Glutamatergic neuron (in vitro differentiated cells): ENCODE measurements around the gene ICAM5. TPM values are rescaled to one million over a fixed set of nuclear protein-coding genes. Genes with fewer than 3 reads are reported as not detected.

Experiments used
- DNase-seq: peaks from one replicate; pipeline ENCODE4 v3.0.0; 2022
- H3K27ac Mint-ChIP-seq: one replicate; pipeline ENCODE4 v1.8.0; 2020; ENCODE audit warnings: mild to moderate bottlenecking, mixed read lengths, inconsistent platforms; ENCODE audit not compliant: unreplicated experiment
- H3K27me3 Mint-ChIP-seq: one replicate; pipeline ENCODE4 v1.8.0; 2020; ENCODE audit warnings: mild to moderate bottlenecking, moderate library complexity, mixed read lengths, inconsistent platforms; ENCODE audit not compliant: unreplicated experiment
- H3K36me3 Mint-ChIP-seq: one replicate; pipeline ENCODE4 v1.8.0; 2020; ENCODE audit warnings: mild to moderate bottlenecking, mixed read lengths, inconsistent platforms; ENCODE audit not compliant: unreplicated experiment
- H3K4me1 Mint-ChIP-seq: one replicate; pipeline ENCODE4 v1.8.0; 2020; ENCODE audit warnings: mild to moderate bottlenecking, low read depth, mixed read lengths, inconsistent platforms; ENCODE audit not compliant: unreplicated experiment
- H3K4me3 Mint-ChIP-seq: one replicate; pipeline ENCODE4 v1.8.0; 2020; ENCODE audit warnings: mild to moderate bottlenecking, mixed read lengths, inconsistent platforms; ENCODE audit not compliant: unreplicated experiment
- H3K9me3 Mint-ChIP-seq: one replicate; pipeline ENCODE4 v1.8.0; 2020; ENCODE audit warnings: mild to moderate bottlenecking, moderate library complexity, mixed read lengths, inconsistent platforms; ENCODE audit not compliant: unreplicated experiment
- total RNA-seq: library from RNA; stranded (reverse); fragmentation: NEBNext Ultra II Directional; extraction: Animal tissue kit (Norgen Biotek cat#: 25700); gene quantifications from one replicate; pipeline ENCODE4 v1.2.1, GENCODE V29; 2021; ENCODE audit not compliant: unreplicated experiment
- TF ChIP-seq, protein P1 (sequence below): fragments of 200-600 bp; sonication (generic); IDR thresholded peaks from one replicate; pipeline ENCODE4 v1.5.0; 2021; ENCODE audit not compliant: partially characterized antibody, unreplicated experiment

Gene ICAM5
- total RNA-seq, 1 donor from 2014 or later: 3.6 TPM

DNA sequence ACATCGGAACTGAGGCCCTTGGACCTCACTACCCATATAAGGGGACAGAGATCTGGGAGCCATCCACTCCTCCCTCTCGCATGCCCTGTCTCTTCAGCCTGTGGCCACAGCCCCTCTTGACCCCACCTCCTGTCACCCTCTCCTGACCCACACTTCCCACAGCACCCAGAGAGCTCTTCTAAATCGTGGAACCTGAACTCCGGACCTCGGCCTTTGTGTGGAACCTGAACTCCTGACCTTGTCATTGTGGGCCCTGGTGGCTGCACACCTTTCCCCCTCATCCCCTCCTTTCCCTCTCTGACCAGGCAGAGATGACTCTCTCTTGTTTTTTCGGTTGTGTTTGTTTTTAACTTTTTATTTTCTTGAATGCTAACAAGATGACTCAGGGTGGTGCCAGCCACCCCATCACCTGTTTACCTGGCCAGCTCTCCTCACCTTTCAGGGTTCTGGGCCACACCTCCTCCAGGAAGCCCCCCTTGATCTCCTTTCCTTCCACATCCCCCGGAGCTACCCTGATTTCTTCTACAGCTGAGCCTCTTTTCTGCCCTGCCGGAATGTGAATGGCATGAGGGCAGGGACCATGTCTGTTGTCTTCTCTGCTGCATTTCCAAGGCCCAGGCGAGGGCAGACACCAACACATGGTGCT, 32.7 kb upstream of the ICAM5 start:
- Mint-ChIP-seq H3K27me3 (peaks cover 3% of the 10 kb centered on the region), H3K4me1 (no peaks in the 10 kb centered on the region), H3K9me3 (no peaks in the 10 kb centered on the region), H3K36me3 (peaks cover 12% of the 10 kb centered on the region), H3K4me3 (no peak overlapping the region), H3K27ac (no peak overlapping the region)
- no peak for DNase-seq
- TF ChIP-seq, protein P1, sequence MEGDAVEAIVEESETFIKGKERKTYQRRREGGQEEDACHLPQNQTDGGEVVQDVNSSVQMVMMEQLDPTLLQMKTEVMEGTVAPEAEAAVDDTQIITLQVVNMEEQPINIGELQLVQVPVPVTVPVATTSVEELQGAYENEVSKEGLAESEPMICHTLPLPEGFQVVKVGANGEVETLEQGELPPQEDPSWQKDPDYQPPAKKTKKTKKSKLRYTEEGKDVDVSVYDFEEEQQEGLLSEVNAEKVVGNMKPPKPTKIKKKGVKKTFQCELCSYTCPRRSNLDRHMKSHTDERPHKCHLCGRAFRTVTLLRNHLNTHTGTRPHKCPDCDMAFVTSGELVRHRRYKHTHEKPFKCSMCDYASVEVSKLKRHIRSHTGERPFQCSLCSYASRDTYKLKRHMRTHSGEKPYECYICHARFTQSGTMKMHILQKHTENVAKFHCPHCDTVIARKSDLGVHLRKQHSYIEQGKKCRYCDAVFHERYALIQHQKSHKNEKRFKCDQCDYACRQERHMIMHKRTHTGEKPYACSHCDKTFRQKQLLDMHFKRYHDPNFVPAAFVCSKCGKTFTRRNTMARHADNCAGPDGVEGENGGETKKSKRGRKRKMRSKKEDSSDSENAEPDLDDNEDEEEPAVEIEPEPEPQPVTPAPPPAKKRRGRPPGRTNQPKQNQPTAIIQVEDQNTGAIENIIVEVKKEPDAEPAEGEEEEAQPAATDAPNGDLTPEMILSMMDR: no peak

DNA sequence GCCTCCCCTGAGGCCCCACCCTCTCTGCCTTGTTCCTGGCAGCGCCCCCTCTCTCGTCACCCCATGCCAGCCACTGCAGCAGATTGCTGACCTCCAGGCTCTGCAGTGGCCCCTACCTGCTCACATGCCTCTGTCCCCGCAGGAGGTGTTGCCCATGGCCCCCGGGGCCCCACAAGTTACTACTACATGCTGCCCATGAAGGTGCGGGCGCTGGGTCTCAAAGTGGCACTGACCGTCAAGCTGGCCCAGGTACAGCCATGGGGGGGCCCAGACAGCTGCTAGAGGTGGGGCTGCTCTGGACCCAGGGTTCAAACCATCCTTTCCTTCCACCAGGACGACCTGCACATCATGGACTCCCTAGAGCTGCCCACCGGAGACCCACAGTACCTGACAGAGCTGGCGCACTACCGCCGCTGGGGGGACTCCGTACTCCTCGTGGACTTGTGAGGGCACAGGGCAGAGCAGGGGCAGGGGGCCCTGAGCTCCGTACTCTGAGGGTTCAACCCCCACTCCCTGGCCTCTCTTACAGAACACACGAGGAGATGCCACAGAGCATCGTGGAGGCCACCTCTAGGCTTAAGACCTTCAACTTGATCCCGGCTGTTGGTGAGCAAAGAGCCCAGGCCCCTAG, 31.6 kb upstream of the ICAM5 start:
- no peak overlapping the region for H3K27ac Mint-ChIP-seq
- H3K9me3 Mint-ChIP-seq: no peaks in the 10 kb centered on the region
- H3K36me3 Mint-ChIP-seq: peaks cover 12% of the 10 kb centered on the region
- H3K4me1 Mint-ChIP-seq: no peaks in the 10 kb centered on the region
- H3K4me3 Mint-ChIP-seq: no peak overlapping the region
- peaks cover 5% of the 10 kb centered on the region for H3K27me3 Mint-ChIP-seq
- DNase-seq: no peak
- TF ChIP-seq, protein P1: no peak

DNA sequence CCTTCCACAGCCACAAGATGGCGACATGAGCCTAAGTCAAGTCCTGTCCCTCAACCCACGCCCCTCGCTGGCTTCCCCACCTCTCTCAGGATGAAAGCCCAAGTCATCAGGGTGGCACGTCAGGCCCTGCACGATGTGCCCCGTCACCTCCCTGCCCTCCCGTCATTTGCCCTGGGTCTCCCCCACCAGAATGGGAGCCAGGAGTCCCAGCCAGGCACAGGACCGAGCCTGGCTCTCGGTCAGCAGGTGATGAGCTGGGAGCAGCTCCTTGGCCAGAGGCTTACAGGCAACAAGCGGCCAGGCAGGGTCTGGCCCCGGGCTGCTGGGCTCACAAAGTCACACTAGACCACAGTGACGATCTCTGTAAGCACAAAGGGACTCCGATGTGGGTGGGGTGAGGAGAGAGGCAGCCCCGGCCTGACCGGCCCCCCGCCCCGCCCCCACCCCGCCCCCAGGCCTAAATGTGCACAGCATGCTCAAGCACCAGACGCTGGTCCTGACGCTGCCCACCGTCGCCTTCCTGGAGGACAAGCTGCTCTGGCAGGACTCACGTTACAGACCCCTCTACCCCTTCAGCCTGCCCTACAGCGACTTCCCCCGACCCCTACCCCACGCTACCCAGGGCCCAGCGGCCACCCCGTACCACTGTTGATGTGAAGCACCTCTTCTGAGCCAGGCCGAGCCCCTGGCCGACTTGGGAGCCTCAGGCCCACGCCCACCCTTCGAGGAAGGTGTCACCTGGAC, 30.4 kb upstream of the ICAM5 start:
- Mint-ChIP-seq H3K36me3 (peaks cover 12% of the 10 kb centered on the region), H3K4me1 (no peaks in the 10 kb centered on the region), H3K9me3 (no peaks in the 10 kb centered on the region), H3K27me3 (peaks cover 5% of the 10 kb centered on the region), H3K4me3 (no peak overlapping the region), H3K27ac (no peak overlapping the region)
- TF ChIP-seq, protein P1: peak; percentile 76
- DNase-seq: peak; percentile 95

DNA sequence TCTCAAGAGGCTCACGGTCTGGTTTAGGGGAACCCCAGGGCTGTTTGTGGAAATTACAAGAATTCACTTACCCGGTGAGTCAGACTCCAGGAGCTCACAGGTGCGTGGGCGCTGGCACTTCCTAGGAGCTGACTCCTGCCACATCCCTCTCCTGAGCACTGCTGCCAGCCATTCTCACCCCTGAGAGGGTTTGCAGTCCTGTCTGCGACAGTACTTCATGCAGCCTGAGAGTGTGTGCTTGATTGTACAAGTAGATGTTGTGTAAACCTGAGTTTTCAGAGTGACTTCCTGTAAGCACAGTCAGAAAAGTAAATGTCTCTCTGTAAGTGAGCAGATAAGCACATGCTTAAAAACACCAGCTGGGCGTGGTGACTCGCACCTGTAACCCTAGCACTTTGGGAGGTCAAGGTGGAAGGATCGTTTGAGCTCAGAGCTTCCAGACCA, 29.6 kb upstream of the ICAM5 start:
- Mint-ChIP-seq H3K27me3 (peaks cover 5% of the 10 kb centered on the region), H3K36me3 (peaks cover 11% of the 10 kb centered on the region), H3K4me3 (no peak overlapping the region), H3K4me1 (no peaks in the 10 kb centered on the region), H3K9me3 (no peaks in the 10 kb centered on the region), H3K27ac (no peak overlapping the region)
- no peak for DNase-seq
- TF ChIP-seq, protein P1: no peak

DNA sequence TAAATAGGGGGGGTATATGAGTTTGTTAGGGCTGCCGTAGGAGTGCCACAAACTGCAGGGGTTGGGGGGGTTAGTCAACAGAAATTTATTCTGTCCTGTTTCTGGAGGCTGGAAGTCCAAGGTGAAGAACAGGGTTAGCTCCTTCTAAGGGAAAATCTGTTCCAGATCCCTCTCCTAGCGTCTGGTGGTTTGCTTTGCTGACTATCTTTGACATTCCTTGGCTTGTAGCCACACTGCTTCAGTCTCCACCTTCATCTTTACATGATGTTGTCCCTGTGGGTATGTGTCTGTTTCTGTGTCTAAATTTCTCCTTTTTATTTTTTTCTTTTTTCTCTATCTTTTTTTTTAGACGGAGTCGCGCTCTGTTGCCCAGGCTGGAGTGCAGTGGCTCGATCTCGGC, 27.0 kb upstream of the ICAM5 start:
- H3K4me3 Mint-ChIP-seq: no peak overlapping the region
- H3K27me3 Mint-ChIP-seq: peaks cover 3% of the 10 kb centered on the region
- TF ChIP-seq, protein P1: no peak
- H3K4me1 Mint-ChIP-seq: no peaks in the 10 kb centered on the region
- H3K9me3 Mint-ChIP-seq: no peaks in the 10 kb centered on the region
- DNase-seq: no peak
- peaks cover 2% of the 10 kb centered on the region for H3K36me3 Mint-ChIP-seq
- H3K27ac Mint-ChIP-seq: no peak overlapping the region
